Dedifferentiated amniotic fluid mesenchymal stem cell (primary cell): ENCODE results near the gene NOL3.
"Not testable (repeated sequence)": the region's sequence is repeated elsewhere in the genome, so short reads cannot be mapped to it uniquely, and the experiment has no call there.

ENCODE experiments used
- DNase-seq: peaks from one replicate; pipeline ENCODE4 v3.0.0-alpha.2; 2016; ENCODE audit errors: extremely low spot score

The NOL3 gene

DNA sequence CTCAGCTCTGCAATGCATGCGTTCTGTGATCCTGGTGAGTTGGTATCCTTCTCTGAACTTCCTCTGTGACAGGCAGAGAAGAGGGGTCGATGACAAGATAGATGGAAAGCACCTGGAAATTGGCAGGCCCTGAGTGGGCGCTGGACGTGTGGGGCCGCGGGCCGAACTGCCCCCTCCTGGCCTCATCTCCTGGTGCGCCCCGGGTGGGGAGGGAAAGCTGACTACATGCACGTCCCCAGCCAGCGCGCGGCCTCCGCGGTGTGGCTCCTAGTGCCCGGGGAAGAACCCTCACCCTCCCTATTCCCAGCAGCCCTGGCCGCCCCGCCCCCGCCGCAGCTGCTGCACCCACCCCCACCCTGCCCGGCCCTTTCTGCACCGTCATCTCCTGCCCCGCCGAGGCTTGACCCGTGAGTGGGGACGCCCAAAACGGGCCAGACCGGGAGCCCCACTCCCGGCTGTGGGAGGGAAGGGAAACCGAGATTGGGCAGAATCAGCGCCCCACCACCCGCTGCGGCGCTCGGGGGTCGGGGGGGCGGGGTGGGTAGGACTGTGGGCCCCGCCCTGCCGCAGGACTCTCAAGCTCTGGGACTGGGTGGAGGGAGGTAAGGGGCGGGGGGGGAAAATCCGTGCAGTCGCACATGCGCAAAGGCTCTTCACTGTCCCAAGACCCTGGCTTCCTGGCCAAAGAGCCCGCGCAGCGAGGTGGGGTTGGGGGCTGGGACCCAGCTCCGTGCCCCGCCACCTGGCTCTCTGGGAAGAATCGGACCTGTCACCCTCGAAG lies at the start of gene NOL3:
NOL3 (plus strand) TSS at position 371 of the 781 bp plus-strand sequence.
- DNase-seq, result peak; percentile 75

DNA sequence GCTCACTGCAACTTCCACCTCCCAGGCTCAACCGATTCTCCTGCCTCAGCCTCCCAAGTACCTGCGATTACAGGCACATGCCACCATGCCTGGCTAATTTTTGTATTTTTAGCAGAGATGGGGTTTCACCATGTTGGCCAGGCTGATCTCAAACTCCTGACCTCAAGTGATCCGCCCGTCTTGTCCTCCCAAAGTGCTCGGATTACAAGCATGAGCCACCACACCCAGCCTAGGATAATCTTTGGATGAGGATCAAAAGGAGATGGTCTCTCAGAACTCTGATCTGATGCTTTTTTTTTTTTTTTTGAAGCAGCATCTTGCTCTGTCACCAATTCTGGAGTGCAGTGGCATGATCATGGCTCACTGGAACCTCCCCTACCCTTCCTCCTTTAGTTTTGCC lies 47.5 kb upstream of the NOL3 start:
- DNase-seq, result not testable (repeated sequence)

DNA sequence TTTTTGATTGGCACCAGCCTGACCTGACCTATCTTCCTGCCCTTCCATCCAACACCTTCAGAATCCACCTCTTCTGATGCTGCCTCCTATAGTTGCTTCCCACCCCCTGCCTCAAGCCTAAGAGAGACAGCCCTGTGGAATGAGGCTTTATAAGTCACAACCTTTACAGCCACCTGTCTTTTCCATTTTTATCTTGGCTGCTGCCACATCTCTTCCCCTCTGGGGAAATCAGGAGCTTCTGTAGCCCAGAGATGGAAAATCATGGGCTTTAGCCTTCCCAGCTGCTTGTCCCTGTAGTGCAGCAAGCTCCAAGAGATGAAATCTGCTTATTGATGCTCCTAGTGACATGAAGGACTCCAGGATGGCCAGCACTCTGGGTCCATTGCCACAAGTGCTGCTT lies 41.9 kb upstream of the NOL3 start:
- DNase-seq, result no peak

DNA sequence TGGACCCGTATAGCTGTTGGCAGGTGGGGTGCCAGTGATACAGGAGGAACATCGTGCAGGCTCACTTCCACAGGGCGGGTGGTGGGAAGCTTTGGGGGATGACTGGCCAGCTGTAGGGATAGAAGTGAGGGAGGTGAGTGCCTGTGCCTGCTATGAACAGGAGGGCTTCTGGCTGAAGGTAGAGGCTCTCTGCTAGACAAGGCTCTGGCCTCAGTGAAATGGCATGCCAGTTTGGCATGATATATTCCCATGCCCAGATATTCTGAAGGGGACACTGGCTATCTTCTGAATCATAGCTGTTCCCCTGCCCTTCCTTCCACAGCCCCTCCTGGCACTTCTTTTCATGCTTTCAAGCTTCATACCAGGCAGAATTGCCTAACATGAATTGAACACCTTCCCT lies 41.5 kb upstream of the NOL3 start:
- no peak for DNase-seq

DNA sequence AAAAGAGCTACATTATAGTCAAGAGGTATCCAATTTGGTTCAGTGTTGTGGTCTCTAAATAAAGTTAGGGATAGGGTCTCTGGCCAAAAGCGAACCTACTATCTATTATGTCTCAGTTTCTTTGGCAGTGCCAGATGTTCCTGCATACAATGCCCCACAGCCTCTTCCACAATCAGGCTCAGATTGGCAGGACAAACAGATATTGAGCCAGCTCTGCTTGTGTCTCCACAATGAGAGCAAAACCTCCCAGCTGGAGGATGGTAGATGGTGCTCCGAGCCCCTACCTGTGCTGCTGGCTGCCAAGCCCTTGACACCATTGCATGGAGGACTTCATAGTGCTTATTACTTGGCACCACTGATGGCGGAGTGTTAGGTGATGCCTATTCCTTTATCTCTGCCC lies 40.9 kb upstream of the NOL3 start:
- no peak for DNase-seq

DNA sequence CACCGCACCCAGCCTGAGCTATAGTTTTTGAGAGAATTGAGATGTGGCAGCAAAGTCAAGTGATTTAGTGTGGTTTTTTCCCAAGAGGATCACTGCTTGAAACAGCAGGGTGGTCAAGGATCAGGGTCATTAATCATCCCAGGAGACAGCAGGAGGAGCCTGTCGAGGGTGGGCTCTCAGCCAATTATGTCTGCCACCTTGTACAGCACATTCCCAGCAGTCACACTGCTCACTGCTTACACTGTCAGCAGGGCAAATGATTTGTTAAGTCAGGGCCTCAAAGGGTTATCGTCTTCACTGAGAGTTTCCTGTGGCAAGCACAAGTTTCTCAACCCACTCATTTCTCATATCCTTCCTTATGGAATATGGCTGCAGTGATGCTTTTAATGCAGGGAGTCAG lies 32.7 kb upstream of the NOL3 start:
- DNase-seq, result no peak

DNA sequence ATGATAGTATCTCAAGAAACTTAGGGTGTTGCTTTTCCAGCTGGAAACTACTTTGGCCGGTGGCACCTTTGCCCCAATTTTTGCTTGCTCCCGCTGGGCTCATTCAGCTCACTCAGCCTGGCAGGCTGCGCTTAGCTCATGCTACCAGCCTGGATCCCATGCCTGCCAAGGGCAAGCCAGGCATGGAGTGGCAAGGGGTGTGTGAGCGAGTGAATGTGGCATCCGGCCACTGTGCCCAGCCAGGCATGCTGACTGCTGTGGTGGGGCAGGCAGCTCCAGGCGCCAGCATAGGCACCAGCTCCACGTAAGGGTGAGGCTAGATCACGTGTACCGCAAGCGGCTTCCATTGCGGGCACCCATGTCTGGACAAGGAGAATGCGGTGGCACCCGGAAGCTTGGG lies 28.9 kb upstream of the NOL3 start:
- DNase-seq, result no peak

DNA sequence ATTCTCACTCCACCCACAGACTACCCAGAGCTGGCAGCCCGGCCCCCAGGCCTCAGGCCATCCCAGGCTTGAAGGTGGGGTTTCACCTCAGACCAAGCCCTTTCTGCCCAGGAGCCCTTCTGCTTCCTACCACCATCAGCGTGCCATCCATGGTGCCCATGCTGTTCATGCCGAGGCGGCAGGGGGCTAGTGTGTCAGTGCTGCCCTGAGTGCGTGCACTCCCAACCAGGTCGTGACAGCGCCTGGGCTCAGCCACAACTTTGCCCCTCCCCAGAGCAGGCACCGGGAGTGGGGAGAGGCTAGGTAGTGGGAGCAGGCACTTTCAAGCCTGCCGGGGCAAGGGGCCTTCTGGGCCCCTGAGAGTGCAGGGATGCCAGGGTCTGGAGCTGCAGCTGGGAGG lies 28.0 kb upstream of the NOL3 start:
- no peak for DNase-seq

DNA sequence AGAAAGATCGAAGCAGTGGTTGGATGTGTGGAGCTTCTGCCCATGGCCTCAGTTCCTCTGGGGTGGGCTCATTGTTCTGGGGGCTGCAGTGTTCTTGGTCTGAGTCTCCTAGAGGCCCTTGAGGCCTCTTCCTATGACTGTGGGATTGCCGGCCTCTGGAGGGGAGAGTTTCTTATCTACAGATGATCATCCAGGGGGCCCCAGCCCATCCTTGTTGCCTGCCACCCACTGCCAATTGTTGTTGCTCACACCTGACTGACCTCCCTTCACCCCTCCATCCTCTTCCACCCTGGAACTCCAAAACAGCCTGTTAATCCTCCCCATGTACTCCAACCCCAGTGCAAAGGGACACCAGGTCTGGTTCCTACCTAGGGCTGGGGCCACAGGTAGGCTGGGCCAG lies 25.4 kb upstream of the NOL3 start:
- no peak for DNase-seq

DNA sequence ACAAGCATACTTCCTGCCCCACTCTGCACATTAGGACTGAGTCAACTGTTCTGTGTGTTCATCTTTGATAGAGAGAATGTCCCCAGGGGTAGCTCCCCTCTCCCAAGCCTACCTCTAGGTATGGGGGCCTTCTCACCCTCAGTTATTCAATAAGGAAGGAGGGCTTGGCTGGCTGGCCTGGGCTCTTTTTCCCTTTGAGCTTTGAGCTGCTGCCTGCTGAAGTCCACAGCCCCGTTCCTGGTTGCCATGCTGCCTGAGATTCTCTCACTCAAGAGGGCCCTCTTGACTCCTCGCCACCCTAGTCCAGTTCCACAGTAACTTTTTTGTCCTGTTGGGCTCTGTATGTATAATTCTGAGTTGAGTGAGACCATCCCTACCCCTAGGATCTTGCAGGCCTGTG lies 24.6 kb upstream of the NOL3 start:
- DNase-seq, result no peak

DNA sequence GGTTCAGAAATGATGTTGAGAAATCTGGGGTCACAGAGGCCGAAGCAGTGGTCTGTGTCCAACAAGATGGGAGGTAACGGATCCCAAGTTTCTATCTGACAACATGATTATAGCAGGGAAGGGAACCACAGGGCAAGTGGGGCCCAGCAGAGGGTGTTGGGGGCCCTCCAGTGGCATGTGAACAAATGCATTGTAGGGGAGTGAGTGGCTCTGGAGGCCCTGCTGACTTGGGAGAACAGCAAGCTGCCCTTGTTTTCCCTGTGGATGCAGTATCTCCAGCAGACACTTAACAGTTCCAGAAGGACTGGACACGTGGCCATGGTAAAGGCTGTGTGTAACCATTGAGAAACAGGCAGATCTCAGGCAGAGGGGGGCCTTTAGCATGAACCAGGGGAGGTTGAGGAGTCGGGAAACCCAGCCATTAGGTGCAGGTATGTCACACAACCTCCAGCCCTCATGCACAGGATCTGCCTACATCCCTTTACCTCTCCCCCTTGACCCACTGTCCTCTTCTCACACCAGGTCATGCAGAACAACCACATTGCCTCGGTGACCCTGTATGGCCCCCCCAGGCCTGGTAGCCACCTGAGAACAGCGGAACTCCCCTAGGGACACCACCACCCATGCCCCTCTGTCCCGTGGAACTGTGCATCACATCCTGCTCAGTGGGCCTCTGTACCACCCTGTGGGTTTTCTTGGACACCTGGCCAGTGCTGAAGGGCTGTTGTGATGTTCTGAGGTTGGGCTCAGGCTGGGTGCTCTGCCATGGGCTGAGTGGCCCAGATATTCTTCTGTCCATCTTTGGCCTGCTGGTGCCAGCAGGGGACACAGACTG lies 23.6 kb upstream of the NOL3 start:
- no peak for DNase-seq

DNA sequence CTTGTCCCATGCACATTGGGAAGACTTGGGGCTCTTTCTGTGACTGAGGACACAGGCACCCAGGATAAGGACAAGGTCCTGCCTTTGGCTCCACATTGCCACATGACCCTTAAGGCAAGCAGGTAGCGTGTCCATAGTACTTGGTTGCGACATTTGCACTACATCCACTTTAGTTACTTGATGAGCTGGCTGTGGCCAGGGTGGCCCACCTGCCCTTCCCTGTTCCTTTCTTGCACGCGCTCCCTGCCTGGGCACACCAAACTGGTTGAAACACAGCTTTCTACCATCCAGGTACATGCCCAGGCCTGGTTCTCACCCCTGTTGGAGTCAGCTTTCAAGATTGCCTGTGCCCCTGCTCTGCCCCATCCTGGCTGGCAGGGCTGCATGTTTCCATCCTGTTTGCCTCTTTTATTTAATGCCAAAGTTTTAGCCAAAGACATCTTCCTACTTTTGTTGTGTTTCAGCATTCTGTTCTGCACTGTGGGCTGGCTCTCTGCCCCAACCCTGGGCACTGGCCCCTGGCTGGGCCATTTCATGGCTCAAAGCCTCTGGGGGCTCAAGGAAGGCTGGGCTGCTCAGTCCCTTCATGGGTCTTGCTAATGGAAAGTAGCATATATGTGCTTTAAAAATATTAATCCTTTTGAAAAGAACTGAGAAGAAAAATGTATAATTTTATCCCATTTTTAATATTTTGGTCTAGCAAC lies 22.7 kb upstream of the NOL3 start:
- no peak for DNase-seq

DNA sequence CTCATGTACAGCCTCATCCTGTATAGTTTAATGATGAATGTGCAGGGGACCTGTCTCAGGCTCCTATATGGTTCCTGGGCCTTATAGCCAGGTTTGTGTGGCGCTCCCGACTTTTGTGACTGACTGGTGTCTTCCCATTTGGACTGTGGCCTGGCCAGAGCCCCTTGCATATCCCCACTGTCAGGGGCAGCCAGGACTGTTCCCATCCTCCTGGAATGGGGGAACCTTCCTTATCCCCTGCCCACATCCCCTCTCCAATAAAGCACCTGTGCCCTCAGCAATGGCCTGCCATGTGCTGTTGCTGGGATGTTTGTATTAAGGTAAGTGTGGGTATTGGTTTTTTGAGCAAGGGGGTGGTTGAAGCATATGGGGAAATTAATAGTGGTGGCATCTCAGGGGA lies 22.1 kb upstream of the NOL3 start:
- no peak for DNase-seq

DNA sequence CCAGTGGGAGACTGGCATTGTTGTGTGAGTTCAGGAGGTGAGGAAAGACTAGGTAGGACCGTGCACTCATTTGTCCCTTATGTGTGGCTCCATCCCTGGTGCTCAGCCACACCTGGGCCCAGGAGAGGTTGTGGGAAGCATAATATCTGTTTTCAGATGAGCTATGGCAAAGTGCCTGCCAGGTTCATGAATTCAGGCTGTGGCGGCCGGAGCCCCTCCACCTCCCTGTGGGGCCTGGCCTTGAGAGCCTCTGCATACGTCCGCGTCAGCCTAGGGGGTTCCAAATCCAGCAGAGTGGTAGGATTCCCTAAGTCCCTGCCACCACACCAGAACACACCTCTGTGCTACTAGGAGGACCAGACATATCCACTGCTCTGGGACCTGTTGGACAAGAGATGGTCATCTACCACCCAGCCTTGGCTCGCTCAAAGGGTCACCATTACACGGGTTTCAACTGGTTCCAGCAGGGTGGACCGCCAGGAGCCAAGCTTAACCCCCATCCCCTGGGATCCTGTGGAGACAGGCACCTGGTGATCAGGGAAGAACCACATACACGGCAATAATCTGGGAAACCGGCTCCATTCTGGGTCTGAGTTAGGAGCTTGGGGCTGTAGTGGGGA lies 21.6 kb upstream of the NOL3 start:
- DNase-seq, result no peak

DNA sequence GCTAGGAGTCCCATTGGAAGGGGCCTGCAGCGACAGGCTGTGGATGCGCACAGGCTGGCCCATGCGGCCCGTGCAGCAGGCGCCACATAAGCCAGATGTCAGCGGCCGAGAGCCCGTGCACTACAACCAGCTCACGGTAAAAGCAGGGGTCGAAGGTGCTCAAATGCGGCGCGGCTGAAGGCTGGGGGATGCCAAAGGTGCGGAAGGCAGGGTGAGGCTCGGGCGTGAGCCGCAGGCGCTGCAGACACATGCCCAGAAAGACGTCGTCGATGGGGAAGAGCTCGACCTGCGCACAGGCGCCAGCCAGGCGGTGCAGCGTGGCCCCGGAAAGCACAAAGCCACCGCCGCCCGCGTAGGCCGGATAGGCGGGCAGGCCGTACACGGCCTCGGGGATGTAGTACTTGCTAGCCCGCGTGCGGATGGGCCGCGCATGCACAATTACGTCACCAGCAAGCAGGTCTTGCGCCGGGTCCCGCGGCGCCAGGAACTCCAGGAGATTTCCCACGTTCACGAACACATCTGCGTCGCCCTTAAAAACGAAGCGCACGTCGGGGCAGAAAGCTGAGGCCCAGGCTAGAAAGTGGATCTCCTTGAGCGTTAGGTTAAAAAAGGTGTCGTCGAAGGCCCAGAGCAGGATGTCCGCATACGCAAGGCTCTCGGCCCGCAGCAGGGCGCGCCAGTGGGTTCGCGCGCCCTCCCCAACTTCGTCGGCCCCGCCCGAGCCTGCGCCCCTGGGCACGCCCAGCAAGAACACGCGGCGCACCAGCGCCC lies 20.9 kb upstream of the NOL3 start:
- no peak for DNase-seq

DNA sequence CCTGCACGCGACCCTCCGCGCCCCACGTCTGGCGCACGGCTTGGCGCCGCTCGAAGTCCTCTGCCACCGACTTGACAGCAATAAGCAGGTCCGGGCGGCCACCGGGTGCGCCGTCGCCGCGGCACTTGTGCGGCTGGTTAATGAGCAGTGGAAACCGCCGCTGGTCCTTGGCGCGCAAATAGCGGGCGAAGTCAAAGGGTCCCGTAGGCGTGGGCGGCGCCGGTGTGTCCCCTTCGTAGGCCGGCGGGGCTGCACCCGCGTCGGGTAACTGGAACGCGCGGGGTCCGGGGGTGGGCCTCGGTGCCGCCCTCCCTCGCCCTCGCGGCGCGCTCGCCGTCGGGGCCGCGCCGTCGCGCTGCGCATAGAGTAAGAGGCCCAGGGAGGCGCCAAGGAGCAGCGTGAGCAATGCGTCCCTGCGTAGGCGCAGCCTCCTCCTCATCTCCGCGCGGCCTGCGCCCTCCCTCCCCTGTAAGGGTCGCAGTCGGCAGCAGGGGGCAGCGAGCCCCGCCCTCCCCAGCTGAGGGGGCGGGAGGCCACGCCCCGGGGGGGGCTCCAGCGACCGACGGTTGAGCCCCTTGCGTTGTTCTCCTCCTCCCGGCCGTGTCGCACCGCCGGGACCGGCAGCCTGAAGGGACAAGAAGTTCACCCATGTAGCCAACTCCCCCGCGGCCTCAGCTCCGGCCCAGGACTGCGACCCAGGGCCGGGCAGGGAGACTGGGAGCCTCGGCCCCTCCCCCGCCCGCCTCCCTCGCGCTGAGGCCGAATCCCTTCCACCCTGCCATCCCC lies 20.1 kb upstream of the NOL3 start:
- DNase-seq, result no peak

DNA sequence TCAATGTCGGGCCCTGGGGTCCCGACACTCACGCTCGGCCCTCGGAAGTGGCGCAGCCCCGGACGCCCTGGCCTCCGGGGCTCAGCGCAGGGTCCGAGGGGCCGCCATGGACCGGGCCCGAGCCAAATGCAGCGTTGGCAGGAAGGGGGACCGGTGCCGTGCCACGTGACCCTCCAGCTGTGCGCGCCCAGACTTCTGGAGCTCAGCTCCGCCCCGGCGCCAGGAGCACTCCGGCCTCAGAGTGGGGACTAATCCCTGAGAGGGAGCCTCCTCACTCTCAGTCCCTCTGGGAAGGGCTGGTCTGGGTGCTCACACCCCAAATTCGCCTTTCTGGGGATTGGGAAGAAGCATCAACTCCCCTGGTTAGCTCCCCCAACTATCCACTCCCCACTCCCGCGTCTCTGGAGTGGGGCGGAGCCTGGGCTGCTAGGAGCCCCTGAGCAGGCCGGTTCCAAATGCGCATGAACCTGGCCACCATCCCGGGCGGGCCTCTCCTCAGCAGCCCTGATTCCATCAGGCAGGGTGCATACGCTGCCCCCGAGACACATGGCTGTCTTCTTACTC lies 19.4 kb upstream of the NOL3 start, which contains the start of gene B3GNT9:
B3GNT9 (minus strand) TSS at position 166 of the 564 bp plus-strand sequence. CDS start 513 bp downstream, outside the sequence.
- DNase-seq, result peak; percentile 56

DNA sequence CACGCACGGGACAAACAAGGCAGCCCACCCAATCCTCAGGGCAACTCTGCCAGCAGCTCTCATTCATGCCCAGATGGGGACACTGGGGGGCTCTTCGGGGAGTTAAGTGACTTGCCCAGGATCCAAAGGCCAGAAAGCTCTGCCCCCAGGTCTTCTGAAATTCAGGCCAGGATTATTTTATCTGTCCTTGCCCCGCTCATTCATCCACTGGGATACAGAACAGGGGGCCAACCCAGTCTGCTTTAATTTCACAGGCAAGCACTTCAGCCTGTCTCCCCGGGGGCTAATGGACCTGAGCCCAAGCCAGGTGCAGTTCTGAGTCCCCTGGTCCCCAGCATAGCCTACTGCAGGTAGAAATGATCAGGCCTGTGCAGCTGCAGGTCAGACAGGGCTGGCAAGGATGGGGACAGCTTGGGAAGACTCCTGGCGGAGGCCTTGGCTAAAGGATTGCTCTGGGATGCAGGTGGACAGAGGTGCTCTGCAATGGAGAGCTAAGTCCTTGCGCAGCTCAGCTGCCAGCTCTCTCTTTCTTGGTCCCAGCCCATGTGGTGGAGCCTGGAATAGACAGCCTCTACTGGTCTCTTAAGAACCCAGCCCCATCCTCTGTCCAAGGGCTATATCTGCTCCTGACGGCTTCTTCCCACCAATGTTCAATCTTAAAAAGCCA lies 18.8 kb upstream of the NOL3 start:
- no peak for DNase-seq

DNA sequence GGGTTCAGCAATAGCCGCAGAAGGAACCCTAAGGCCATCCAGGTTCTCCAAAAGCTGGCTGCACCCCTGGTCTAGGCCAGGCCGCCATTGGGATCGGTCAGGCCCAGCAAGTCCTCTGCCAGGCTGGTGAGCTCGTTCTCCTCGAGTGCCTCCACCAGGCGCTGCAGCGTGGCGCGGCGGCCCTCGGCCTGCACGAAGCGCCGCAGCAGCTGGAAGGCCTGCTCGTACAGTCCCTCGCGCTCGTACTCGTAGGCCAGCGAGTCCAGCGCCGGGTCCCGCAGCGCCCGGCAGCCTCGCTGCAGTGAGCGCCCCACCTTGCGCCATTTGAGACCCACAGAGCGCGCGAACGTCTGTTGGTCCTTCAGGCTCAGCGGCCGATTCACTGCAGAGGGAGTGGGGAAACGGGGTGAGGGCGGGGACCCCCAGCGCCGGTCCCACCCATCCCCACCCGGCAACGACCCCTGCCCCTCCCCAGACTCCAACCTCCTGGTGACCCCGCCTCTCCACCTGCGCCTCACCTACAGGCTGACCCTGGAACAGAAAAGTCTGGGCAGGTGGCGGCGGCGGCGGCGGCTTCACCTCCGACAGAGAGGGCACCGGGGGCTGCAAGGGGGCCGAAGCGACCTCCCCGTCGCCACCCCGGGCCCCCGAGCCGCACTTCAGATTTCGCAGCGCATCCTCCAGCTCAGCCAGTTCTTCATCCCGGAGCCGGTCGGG lies 15.6 kb upstream of the NOL3 start:
- no peak for DNase-seq
